ENCODE results near the gene SPINK14.

SPINK14 gene

GRCh38 chr5:148201151-148201550, 32.8 kb downstream of the SPINK14 start:
- no peak overlapping the region for H3K27ac ChIP-seq (ENCODE audit: low read depth, low read length)
- 84% methylated on average over 2 of the region's 2 CpGs for WGBS

GRCh38 chr5:148202531-148203203, 34.3 kb downstream of the SPINK14 start, which contains the start of gene SPINK6:
TSS of gene SPINK6 (plus strand) at chr5:148203042. CDS start at chr5:148203097, 55 bp downstream.
- Histone ChIP-seq H3K27ac (ENCODE audit: low read depth, low read length) (no peak within 1 kb of the TSS), H3K9ac (ENCODE audit: low read depth, low read length) (no peak within 1 kb of the TSS)

More at GRCh38 chr5:148201151-148201550, 32.8 kb downstream of the SPINK14 start:
- H3K4me3 ChIP-seq (ENCODE audit: low read length), result no peak overlapping the region
- 0 out of 2 replicates have a peak, but pooled peaks cover 4% of the 10 kb centered on the region for H3K4me1 ChIP-seq (ENCODE audit: insufficient read depth, low read length)
- H3K9ac ChIP-seq (ENCODE audit: low read depth, low read length), result no peak overlapping the region
- H3K36me3 ChIP-seq (ENCODE audit: insufficient read depth, low read length), result no peaks in the 10 kb centered on the region
- H3K27me3 ChIP-seq (ENCODE audit: insufficient read depth, low read length), result no peaks in the 10 kb centered on the region
- no peaks in the 10 kb centered on the region for H3K9me3 ChIP-seq (ENCODE audit: insufficient read depth, low read depth, low read length)

GRCh38 chr5:148205044-148205806, 36.9 kb downstream of the SPINK14 start:
- WGBS, result 96% methylated on average over 2 of the region's 4 CpGs

More at GRCh38 chr5:148202531-148203203, 34.3 kb downstream of the SPINK14 start, which contains the start of gene SPINK6:
- Histone ChIP-seq H3K4me1 (ENCODE audit: insufficient read depth, low read length) (0 out of 2 replicates have a peak, but pooled peaks cover 4% of the 10 kb centered on the region), H3K4me3 (ENCODE audit: low read length) (no peak within 1 kb of the TSS), H3K9me3 (ENCODE audit: insufficient read depth, low read depth, low read length) (no peaks in the 10 kb centered on the region), H3K36me3 (ENCODE audit: insufficient read depth, low read length) (no peaks in the 10 kb centered on the region), H3K27me3 (ENCODE audit: insufficient read depth, low read length) (no peaks in the 10 kb centered on the region)
- 97% methylated on average over 2 of the region's 2 CpGs for WGBS

GRCh38 chr5:148205865-148206264, 37.5 kb downstream of the SPINK14 start:
- H3K4me3 ChIP-seq (ENCODE audit: low read length), result no peak overlapping the region
- H3K9me3 ChIP-seq (ENCODE audit: insufficient read depth, low read depth, low read length), result no peaks in the 10 kb centered on the region
- no peaks in the 10 kb centered on the region for H3K36me3 ChIP-seq (ENCODE audit: insufficient read depth, low read length)
- no peaks in the 10 kb centered on the region for H3K4me1 ChIP-seq (ENCODE audit: insufficient read depth, low read length)
- H3K27ac ChIP-seq (ENCODE audit: low read depth, low read length), result no peak overlapping the region
- no peaks in the 10 kb centered on the region for H3K27me3 ChIP-seq (ENCODE audit: insufficient read depth, low read length)
- no peak overlapping the region for H3K9ac ChIP-seq (ENCODE audit: low read depth, low read length)
- WGBS, result no CpG with 5 or more reads among the region's 1 CpG

More at GRCh38 chr5:148205044-148205806, 36.9 kb downstream of the SPINK14 start:
- Histone ChIP-seq H3K4me3 (ENCODE audit: low read length) (no peak overlapping the region), H3K4me1 (ENCODE audit: insufficient read depth, low read length) (no peaks in the 10 kb centered on the region), H3K9me3 (ENCODE audit: insufficient read depth, low read depth, low read length) (no peaks in the 10 kb centered on the region), H3K27ac (ENCODE audit: low read depth, low read length) (no peak overlapping the region), H3K9ac (ENCODE audit: low read depth, low read length) (no peak overlapping the region), H3K36me3 (ENCODE audit: insufficient read depth, low read length) (no peaks in the 10 kb centered on the region), H3K27me3 (ENCODE audit: insufficient read depth, low read length) (no peaks in the 10 kb centered on the region)

GRCh38 chr5:148206620-148207019, 38.3 kb downstream of the SPINK14 start:
- Histone ChIP-seq H3K9ac (ENCODE audit: low read depth, low read length) (no peak overlapping the region), H3K27me3 (ENCODE audit: insufficient read depth, low read length) (no peaks in the 10 kb centered on the region), H3K4me1 (ENCODE audit: insufficient read depth, low read length) (no peaks in the 10 kb centered on the region), H3K36me3 (ENCODE audit: insufficient read depth, low read length) (no peaks in the 10 kb centered on the region), H3K27ac (ENCODE audit: low read depth, low read length) (no peak overlapping the region), H3K9me3 (ENCODE audit: insufficient read depth, low read depth, low read length) (no peaks in the 10 kb centered on the region), H3K4me3 (ENCODE audit: low read length) (no peak overlapping the region)
- 90% methylated on average over 1 of the region's 1 CpG for WGBS

- Histone ChIP-seq H3K36me3 (ENCODE audit: insufficient read depth, low read length) (no peaks in the 10 kb centered on the region), H3K27me3 (ENCODE audit: insufficient read depth, low read length) (no peaks in the 10 kb centered on the region), H3K4me1 (ENCODE audit: insufficient read depth, low read length) (no peaks in the 10 kb centered on the region), H3K4me3 (ENCODE audit: low read length) (no peak overlapping the region), H3K9ac (ENCODE audit: low read depth, low read length) (no peak overlapping the region), H3K27ac (ENCODE audit: low read depth, low read length) (no peak overlapping the region), H3K9me3 (ENCODE audit: insufficient read depth, low read depth, low read length) (no peaks in the 10 kb centered on the region)
These were observed 39.9 kb downstream of the SPINK14 start for GRCh38 chr5:148208226-148208625.

- no peaks in the 10 kb centered on the region for H3K9me3 ChIP-seq (ENCODE audit: insufficient read depth, low read depth, low read length)
- H3K4me3 ChIP-seq (ENCODE audit: low read length), result no peak overlapping the region
- no peaks in the 10 kb centered on the region for H3K36me3 ChIP-seq (ENCODE audit: insufficient read depth, low read length)
- H3K27ac ChIP-seq (ENCODE audit: low read depth, low read length), result no peak overlapping the region
- no peaks in the 10 kb centered on the region for H3K4me1 ChIP-seq (ENCODE audit: insufficient read depth, low read length)
- 80% methylated on average over 3 of the region's 3 CpGs for WGBS
- no peaks in the 10 kb centered on the region for H3K27me3 ChIP-seq (ENCODE audit: insufficient read depth, low read length)
- H3K9ac ChIP-seq (ENCODE audit: low read depth, low read length), result no peak overlapping the region
These were observed 40.9 kb downstream of the SPINK14 start for GRCh38 chr5:148209151-148209770.

- Histone ChIP-seq H3K4me1 (ENCODE audit: insufficient read depth, low read length) (no peaks in the 10 kb centered on the region), H3K27me3 (ENCODE audit: insufficient read depth, low read length) (no peaks in the 10 kb centered on the region), H3K27ac (ENCODE audit: low read depth, low read length) (no peak overlapping the region), H3K9ac (ENCODE audit: low read depth, low read length) (no peak overlapping the region), H3K4me3 (ENCODE audit: low read length) (no peak overlapping the region), H3K36me3 (ENCODE audit: insufficient read depth, low read length) (no peaks in the 10 kb centered on the region), H3K9me3 (ENCODE audit: insufficient read depth, low read depth, low read length) (no peaks in the 10 kb centered on the region)
- WGBS, result 87% methylated on average over 1 of the region's 1 CpG
These were observed 46.4 kb downstream of the SPINK14 start for GRCh38 chr5:148214665-148215185.

GRCh38 chr5:148221508-148221907, 53.2 kb downstream of the SPINK14 start:
- H3K4me1 ChIP-seq (ENCODE audit: insufficient read depth, low read length), result no peaks in the 10 kb centered on the region
- WGBS, result 90% methylated on average over 5 of the region's 6 CpGs
- no peaks in the 10 kb centered on the region for H3K9me3 ChIP-seq (ENCODE audit: insufficient read depth, low read depth, low read length)
- H3K27me3 ChIP-seq (ENCODE audit: insufficient read depth, low read length), result no peaks in the 10 kb centered on the region
- H3K9ac ChIP-seq (ENCODE audit: low read depth, low read length), result no peak overlapping the region
- H3K27ac ChIP-seq (ENCODE audit: low read depth, low read length), result no peak overlapping the region
- no peaks in the 10 kb centered on the region for H3K36me3 ChIP-seq (ENCODE audit: insufficient read depth, low read length)
- H3K4me3 ChIP-seq (ENCODE audit: low read length), result no peak overlapping the region

- Histone ChIP-seq H3K27ac (ENCODE audit: low read depth, low read length) (no peak overlapping the region), H3K4me1 (ENCODE audit: insufficient read depth, low read length) (no peaks in the 10 kb centered on the region), H3K9ac (ENCODE audit: low read depth, low read length) (no peak overlapping the region), H3K9me3 (ENCODE audit: insufficient read depth, low read depth, low read length) (no peaks in the 10 kb centered on the region), H3K27me3 (ENCODE audit: insufficient read depth, low read length) (no peaks in the 10 kb centered on the region), H3K36me3 (ENCODE audit: insufficient read depth, low read length) (no peaks in the 10 kb centered on the region), H3K4me3 (ENCODE audit: low read length) (no peak overlapping the region)
- WGBS, result 100% methylated on average over 2 of the region's 2 CpGs
These were observed 55.9 kb downstream of the SPINK14 start for GRCh38 chr5:148224117-148224742.
